ENCODE data around the gene RELN. TPM values are rescaled to one million over a fixed set of nuclear protein-coding genes. Genes with fewer than 3 reads are reported as not detected.

The RELN gene
- total and polyA plus RNA-seq, 2 donors from 2014 or later = 0.95 to 5.4 TPM

GRCh38 chr7:103987451-103987850 lies 2.0 kb downstream of the RELN start:
- TF ChIP-seq CTCF (IDR thresholded peaks at IDR 0.05; ENCODE audit: borderline replicate concordance, extremely low read depth, insufficient read depth) = no peak
- H3K9me3 ChIP-seq (ENCODE audit: control insufficient read depth in 2 of 3, insufficient read depth in 1 of 3, low read length in 3 of 3) = no peaks in the 10 kb centered on the region
- H3K27ac ChIP-seq (ENCODE audit: low read depth in 2 of 2, low read length in 2 of 2) = no peak overlapping the region
- DNase-seq = no peak
- H3K27me3 ChIP-seq (ENCODE audit: control insufficient read depth, insufficient read depth, low read length) = peaks cover 40% of the 10 kb centered on the region
- intact Hi-C loops (cut with DNase I) = no loop called here
- H3K9ac ChIP-seq (ENCODE audit: low read length in 3 of 3) = no peak overlapping the region
- no peaks in the 10 kb centered on the region for H3K36me3 ChIP-seq (ENCODE audit: control insufficient read depth in 2 of 3, insufficient read depth in 3 of 3, low read length in 3 of 3)
- no peaks in the 10 kb centered on the region for H3K4me1 ChIP-seq (ENCODE audit: control insufficient read depth in 2 of 3, insufficient read depth in 2 of 3, low read depth in 1 of 3, low read length in 3 of 3)
- no peak overlapping the region for H3K4me3 ChIP-seq (ENCODE audit: low read length in 3 of 3)
- no peak for FAIRE-seq

DNA sequence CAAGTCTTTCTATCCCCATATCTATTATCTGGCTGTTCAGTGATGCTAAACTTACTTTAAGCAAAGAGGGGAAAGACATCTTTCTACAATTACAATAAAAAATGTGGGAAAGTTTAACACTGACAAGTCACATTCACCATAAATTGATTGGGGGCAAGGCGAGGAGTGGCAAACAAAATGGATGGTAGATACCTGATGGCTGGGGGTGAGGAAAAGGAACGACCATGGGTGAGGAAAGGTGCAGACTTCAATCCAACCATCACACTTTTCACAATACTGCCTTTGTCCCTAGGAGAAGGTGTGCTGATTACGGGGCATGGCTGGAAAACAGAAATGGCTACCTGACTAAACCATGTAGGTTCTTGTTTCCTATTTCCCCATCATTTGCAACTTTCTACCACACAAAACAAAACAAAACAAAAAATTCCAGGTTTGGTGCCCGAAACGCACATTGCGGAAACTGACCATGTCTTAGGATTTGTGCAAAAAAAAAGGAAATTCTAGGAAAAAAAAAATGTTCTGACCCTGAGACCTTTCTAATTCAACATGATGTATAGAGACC lies 3.8 kb downstream of the RELN start:
- FAIRE-seq = no peak
- Histone ChIP-seq H3K4me3 (ENCODE audit: low read length in 3 of 3) (no peak overlapping the region), H3K4me1 (ENCODE audit: control insufficient read depth in 2 of 3, insufficient read depth in 2 of 3, low read depth in 1 of 3, low read length in 3 of 3) (no peaks in the 10 kb centered on the region), H3K36me3 (ENCODE audit: control insufficient read depth in 2 of 3, insufficient read depth in 3 of 3, low read length in 3 of 3) (no peaks in the 10 kb centered on the region), H3K9ac (ENCODE audit: low read length in 3 of 3) (no peak overlapping the region), H3K27ac (ENCODE audit: low read depth in 2 of 2, low read length in 2 of 2) (no peak overlapping the region), H3K27me3 (ENCODE audit: control insufficient read depth, insufficient read depth, low read length) (peaks cover 28% of the 10 kb centered on the region), H3K9me3 (ENCODE audit: control insufficient read depth in 2 of 3, insufficient read depth in 1 of 3, low read length in 3 of 3) (no peaks in the 10 kb centered on the region)
- no peak for TF ChIP-seq CTCF (IDR thresholded peaks at IDR 0.05; ENCODE audit: borderline replicate concordance, extremely low read depth, insufficient read depth)
- intact Hi-C loops (cut with DNase I) = no loop called here
- no peak for DNase-seq

DNA sequence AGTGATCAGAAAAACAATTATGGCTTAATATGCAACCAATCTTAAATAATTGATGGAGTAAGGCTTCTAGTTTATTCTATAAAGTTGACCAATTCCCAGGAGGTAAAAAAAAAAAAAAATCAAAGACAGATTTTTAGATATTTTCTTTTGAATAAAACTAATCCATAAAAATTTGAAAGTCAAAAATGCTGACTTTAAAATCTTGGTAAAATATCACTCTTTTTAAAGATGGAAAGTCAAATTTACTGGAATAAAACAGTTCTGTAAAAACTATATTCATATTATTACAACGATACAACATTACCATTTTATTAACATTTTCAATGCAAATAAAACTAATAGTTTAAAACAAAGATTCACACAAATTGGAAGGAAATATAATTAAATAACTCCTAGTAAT lies 5.4 kb downstream of the RELN start:
- H3K36me3 ChIP-seq (ENCODE audit: control insufficient read depth in 2 of 3, insufficient read depth in 3 of 3, low read length in 3 of 3) = no peaks in the 10 kb centered on the region
- intact Hi-C loops (cut with DNase I) = no loop called here
- FAIRE-seq = peak; percentile 82
- H3K9ac ChIP-seq (ENCODE audit: low read length in 3 of 3) = no peak overlapping the region
- peaks cover 24% of the 10 kb centered on the region for H3K27me3 ChIP-seq (ENCODE audit: control insufficient read depth, insufficient read depth, low read length)
- no peak for TF ChIP-seq CTCF (IDR thresholded peaks at IDR 0.05; ENCODE audit: borderline replicate concordance, extremely low read depth, insufficient read depth)
- no peak overlapping the region for H3K27ac ChIP-seq (ENCODE audit: low read depth in 2 of 2, low read length in 2 of 2)
- DNase-seq = no peak
- H3K4me3 ChIP-seq (ENCODE audit: low read length in 3 of 3) = no peak overlapping the region
- H3K9me3 ChIP-seq (ENCODE audit: control insufficient read depth in 2 of 3, insufficient read depth in 1 of 3, low read length in 3 of 3) = no peaks in the 10 kb centered on the region
- H3K4me1 ChIP-seq (ENCODE audit: control insufficient read depth in 2 of 3, insufficient read depth in 2 of 3, low read depth in 1 of 3, low read length in 3 of 3) = no peaks in the 10 kb centered on the region
